ENCODE results near the gene ZNF292.

- no peak for TF ChIP-seq CTCF (IDR thresholded peaks at IDR 0.05 in 2 of 3, conservative IDR thresholded peaks at IDR 0.05 in 1 of 3; ENCODE audit: control insufficient read depth in 2 of 3, extremely low read depth in 1 of 3, insufficient read depth in 1 of 3, low read depth in 3 of 3, low read length in 3 of 3)
- no peak for TF ChIP-seq CEBPB (IDR thresholded peaks at IDR 0.05; ENCODE audit: borderline replicate concordance in 1 of 2, low read depth in 2 of 2, low read length in 2 of 2)
- no peak for TF ChIP-seq E2F4 (IDR thresholded peaks at IDR 0.05; ENCODE audit: low read depth, low read length)
Observed at GRCh38 chr6:87115402-87116135, 39.8 kb upstream of the ZNF292 start.
